ENCODE measurements around the gene FBXO3. TPM values are rescaled to one million over a fixed set of nuclear protein-coding genes. Genes with fewer than 3 reads are reported as not detected.

The FBXO3 gene
- total and polyA plus RNA-seq, 9 of the 15 experiments (the other 6 are each of a cell fraction or from before 2014, with no cell fraction given) = 11.6 to 59.3 (median 29.2) TPM

GRCh38 chr11:33773987-33774735 lies at the start of gene FBXO3 (continued):
- TF ChIP-seq HDAC2 (IDR thresholded peaks at IDR 0.05) (no peak), RFX5 (IDR thresholded peaks at IDR 0.05; ENCODE audit: low read depth, low read length) (no peak), SMC3 (conservative IDR thresholded peaks at IDR 0.05; ENCODE audit: insufficient read depth, low read depth, low read length) (no peak), FOXO4 (CRISPR knock-in tag; IDR thresholded peaks at IDR 0.05) (no peak), ZBTB8A (IDR thresholded peaks at IDR 0.05; ENCODE audit: partially characterized antibody) (no peak), ZNF717 (CRISPR knock-in tag; IDR thresholded peaks at IDR 0.05) (no peak), KDM2B (CRISPR knock-in tag; IDR thresholded peaks at IDR 0.05) (no peak), NFIX (CRISPR knock-in tag; IDR thresholded peaks at IDR 0.05; ENCODE audit: low read depth) (no peak), NRF1 (conservative IDR thresholded peaks at IDR 0.05 in 1 of 2, IDR thresholded peaks at IDR 0.05 in 1 of 2) (no peak), PHB2 (IDR thresholded peaks at IDR 0.05; ENCODE audit: low read depth) (no peak), FOXM1 (IDR thresholded peaks at IDR 0.05; ENCODE audit: low read depth) (no peak), FOXM1 (CRISPR knock-in tag; IDR thresholded peaks at IDR 0.05; ENCODE audit: low read depth) (no peak), TBP (optimal IDR thresholded peaks at IDR 0.05; ENCODE audit: low read depth, low read length) (peak; percentile 47), GTF2A2 (tag; IDR thresholded peaks at IDR 0.05) (no peak), POLR3A (IDR thresholded peaks at IDR 0.05; ENCODE audit: borderline replicate concordance, extremely low read depth, insufficient read depth, insufficient read length) (no peak), FOXK2 (conservative IDR thresholded peaks at IDR 0.05 in 1 of 2, IDR thresholded peaks at IDR 0.05 in 1 of 2; ENCODE audit: low read depth in 2 of 2) (no peak)
- TF ChIP-seq, protein P1, sequence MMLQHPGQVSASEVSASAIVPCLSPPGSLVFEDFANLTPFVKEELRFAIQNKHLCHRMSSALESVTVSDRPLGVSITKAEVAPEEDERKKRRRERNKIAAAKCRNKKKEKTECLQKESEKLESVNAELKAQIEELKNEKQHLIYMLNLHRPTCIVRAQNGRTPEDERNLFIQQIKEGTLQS (IDR thresholded peaks at IDR 0.05) = no peak
- TF ChIP-seq, protein P1 (CRISPR knock-in tag; conservative IDR thresholded peaks at IDR 0.05) = no peak
- TF ChIP-seq, protein P2, sequence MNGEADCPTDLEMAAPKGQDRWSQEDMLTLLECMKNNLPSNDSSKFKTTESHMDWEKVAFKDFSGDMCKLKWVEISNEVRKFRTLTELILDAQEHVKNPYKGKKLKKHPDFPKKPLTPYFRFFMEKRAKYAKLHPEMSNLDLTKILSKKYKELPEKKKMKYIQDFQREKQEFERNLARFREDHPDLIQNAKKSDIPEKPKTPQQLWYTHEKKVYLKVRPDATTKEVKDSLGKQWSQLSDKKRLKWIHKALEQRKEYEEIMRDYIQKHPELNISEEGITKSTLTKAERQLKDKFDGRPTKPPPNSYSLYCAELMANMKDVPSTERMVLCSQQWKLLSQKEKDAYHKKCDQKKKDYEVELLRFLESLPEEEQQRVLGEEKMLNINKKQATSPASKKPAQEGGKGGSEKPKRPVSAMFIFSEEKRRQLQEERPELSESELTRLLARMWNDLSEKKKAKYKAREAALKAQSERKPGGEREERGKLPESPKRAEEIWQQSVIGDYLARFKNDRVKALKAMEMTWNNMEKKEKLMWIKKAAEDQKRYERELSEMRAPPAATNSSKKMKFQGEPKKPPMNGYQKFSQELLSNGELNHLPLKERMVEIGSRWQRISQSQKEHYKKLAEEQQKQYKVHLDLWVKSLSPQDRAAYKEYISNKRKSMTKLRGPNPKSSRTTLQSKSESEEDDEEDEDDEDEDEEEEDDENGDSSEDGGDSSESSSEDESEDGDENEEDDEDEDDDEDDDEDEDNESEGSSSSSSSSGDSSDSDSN (IDR thresholded peaks at IDR 0.05; ENCODE audit: borderline replicate concordance in 1 of 2, low read depth in 2 of 2, low read length in 2 of 2) = 0 out of 4 replicates have a peak, but pooled peaks of 1 of the 2 experiments have one; percentile 39
- TF ChIP-seq, protein P3, sequence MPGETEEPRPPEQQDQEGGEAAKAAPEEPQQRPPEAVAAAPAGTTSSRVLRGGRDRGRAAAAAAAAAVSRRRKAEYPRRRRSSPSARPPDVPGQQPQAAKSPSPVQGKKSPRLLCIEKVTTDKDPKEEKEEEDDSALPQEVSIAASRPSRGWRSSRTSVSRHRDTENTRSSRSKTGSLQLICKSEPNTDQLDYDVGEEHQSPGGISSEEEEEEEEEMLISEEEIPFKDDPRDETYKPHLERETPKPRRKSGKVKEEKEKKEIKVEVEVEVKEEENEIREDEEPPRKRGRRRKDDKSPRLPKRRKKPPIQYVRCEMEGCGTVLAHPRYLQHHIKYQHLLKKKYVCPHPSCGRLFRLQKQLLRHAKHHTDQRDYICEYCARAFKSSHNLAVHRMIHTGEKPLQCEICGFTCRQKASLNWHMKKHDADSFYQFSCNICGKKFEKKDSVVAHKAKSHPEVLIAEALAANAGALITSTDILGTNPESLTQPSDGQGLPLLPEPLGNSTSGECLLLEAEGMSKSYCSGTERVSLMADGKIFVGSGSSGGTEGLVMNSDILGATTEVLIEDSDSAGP (CRISPR knock-in tag; IDR thresholded peaks at IDR 0.05) = no peak
